Measurements from ENCODE around the gene HSPB3.

GRCh38 chr5:54415147-54415546 is 40.4 kb upstream of the HSPB3 start:
- TF ChIP-seq BHLHE40 (IDR thresholded peaks at IDR 0.05; ENCODE audit: borderline replicate concordance) (no peak), FOXK2 (IDR thresholded peaks at IDR 0.05) (no peak), L3MBTL2 (conservative IDR thresholded peaks at IDR 0.05) (no peak)
